Hematopoietic multipotent progenitor cell treated with erythropoietin and hydrocortisone succinate and interleukin-3 and kit ligand, for 15 days (in vitro differentiated cells): ENCODE results near the gene RAD51B.

Experiments used
- DNase-seq: peaks from one replicate; pipeline ENCODE4 v3.0.0-alpha.2; 2015; ENCODE audit warnings: low spot score

The RAD51B gene

DNA sequence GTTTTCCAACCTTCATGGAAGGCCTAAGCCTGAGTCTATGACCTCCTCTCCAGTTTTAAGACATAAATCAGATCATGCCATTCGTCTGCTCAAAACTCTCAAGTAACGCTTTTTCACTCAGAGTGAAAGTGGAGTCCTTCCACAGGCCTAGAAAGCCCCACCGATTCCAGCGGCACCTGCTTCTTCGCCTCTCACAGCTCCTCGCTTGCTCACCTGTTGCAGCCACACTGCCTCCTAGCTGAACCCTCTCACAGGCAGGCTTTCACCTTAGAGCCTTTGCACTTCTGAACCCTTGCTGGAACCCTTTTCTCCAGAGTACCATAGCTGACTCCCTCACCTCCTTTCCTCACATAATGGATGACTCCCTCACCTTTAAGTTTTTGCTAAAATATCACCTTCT lies 672.2 kb downstream of the RAD51B start:
- no peak for DNase-seq

DNA sequence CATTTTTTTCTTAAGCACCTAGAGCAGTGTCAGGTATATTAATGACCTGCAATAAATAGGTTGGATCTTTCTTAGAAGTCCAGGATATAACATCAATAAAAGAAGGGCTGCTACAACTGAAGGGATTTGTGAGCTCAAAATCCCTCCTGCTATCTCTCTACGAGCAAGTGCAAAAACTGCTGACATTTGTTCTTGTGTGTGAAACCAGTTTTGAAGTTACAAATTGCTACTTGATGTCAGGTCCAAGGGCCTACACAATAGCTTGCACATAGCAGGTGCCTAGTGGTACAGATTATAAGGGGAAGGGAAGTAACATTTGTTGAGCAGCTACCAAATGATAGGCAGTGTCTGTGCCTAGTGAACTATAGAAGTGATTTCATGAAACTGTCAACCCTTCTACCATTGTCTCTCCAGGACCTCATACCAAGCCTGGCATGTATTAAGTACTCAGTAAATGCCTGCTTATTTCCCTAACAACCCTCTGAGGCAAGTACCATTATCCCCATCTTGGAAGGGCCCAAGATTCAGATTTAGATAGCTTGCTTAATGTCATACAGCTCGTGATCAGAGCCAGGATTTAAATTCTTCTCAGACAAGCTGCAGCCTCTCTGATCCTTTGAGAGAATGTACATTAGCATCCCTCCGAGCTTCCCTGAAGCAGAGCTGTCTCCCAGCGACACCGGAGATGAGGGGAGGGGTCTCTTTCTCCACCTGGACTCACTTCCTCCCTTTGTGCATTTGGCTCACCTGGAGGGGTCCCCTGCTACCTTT lies 673.0 kb downstream of the RAD51B start:
- DNase-seq: no peak

DNA sequence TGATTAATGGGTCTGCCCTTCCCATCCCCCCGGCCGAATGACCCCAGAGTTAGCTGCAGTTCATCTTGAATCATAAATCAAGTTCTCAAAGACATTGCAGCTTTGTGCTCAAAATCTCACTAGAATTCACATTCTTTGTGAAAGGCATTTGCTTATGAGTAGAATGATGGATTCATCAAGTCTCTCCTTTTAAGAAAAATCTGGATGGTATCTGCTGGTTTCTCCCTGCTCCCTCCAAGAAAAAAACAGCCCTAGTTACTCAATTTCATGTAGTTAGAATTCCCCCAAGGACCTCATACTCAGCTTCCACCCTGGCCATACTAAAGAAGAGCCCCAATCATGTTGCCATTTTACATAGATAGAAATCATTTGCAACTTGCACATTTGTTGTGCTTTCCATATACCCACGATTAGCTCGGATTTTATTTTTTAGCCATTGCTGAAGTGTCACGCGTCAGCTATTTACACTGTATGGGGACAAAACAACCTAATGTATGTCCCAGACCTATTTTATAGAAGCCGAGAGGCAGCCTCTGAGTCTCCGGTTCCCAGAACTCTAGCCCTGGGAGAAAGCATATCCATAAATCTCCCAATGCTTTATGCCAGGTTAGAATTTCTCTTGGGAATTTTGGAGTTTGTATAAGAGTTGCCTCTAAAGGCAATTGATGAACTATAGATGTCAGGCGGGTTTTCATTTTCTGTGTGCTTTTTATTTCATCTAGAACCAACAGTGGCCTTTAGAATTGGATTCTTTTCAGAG lies 673.8 kb downstream of the RAD51B start:
- DNase-seq: no peak

DNA sequence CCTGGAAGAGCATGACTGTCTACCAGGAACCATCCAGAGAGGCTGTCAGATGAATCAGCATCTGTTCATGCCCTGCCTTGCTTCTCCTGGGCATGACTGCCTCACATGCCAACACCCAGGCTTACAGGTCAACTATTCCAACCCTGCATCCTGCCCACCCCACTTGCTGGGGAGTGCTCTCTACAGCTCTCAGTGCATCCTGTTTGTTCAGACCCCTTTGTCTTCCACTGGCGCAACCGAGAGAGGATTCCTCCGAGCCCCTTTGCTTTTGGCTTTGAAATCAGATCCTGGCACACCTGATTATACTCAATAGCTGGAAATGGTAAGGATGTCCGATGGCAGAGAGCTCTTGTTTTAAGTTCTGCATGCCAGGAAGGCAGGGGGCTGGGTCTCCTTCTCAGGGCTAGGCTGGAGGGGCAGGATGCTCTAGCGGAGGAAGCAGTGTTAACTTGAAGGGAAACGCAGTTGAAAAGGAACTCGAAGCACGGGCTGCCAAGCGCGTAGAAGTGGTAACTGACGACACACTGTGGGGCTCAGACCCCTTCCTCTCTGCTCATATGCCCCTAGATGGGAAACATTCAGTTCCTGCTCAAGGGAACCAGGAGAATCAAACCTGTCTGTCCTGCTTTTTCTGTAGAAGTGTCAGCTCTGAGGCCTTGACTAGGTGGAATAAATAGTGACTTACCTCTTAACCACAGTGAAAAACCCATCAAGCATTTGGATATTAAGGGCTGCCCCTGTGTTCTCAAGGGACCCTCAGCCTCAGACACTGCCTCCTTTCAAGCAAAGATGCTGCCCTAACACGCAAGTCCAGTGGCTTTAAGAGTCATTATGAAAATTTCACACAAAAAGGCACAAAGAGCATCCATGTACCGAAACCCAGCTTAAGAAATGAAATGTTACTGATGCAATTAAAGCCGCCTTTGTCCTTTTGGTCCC lies 675.8 kb downstream of the RAD51B start:
- no peak for DNase-seq

DNA sequence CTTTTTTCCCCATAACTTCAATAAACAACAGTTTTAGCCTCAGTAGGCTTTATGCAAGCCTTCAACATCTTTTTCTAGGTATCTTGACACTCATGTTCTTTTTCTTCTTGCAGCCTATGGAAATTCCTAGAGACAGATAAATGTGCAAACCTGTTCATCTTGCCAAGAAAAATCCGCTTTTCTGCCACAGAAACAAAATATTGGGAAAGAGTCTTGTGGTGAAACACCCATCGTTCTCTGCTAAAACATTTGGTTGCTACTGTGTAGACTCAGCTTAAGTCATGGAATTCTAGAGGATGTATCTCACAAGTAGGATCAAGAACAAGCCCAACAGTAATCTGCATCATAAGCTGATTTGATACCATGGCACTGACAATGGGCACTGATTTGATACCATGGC lies 677.4 kb downstream of the RAD51B start:
- DNase-seq: no peak

DNA sequence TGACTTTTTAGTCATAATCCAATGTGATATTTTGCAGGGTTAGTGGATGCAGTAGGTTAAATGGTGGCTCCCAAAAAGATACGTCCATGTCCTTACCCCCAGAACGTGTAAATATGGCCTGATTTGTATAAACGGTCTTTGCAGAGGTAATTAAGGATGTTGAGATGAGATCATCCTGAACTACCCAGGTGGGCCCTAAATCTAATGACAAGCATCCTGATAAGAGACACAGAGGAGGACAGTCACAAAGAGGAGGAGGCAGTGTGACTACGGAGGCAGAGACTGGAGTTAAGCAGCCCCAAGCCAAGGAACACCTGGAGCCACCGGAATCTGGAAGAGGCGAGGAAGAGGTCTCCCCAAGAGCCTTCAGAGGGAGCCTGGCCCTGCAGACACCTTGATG lies 679.9 kb downstream of the RAD51B start:
- no peak for DNase-seq

DNA sequence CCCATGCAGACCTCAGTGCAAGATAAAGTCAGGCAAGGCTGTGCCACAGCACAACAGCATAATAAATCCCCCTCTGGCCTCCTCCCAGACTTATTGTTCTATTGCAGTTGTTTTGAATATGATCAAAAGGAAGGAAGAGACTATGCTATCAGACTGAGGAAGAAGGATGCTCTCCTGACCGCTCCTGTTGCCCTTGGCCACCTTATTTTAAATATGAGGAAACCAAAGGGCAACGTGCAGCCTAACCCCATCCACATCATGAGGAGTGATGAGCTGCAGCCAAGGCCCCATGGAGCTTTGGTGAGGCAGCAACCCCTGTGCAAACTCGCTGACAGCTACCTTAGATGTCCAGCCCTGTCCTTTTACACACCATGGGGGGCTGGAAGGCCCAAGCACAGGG lies 681.6 kb downstream of the RAD51B start:
- no peak for DNase-seq

DNA sequence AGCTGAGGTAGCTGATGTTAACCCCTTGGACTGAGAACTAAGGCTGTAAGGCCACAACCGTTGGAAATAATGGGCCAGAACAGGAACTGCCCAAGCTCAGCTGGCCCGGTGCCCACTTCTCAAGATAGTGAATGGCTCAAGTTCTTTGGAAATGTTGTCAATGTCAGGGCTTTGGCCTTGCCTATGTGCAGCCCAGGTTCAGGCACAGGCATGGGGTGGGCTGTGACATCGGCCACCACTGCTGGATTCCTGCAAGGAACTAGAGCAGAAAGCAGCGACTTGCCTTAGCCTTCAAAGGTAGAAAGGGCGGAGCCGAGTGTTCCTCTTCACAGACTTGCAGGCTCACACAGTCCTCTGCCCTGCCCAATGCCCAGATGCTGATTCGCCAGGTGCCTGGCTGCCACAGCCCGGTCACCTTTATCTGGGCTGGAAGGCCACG lies 682.1 kb downstream of the RAD51B start:
- DNase-seq: no peak

DNA sequence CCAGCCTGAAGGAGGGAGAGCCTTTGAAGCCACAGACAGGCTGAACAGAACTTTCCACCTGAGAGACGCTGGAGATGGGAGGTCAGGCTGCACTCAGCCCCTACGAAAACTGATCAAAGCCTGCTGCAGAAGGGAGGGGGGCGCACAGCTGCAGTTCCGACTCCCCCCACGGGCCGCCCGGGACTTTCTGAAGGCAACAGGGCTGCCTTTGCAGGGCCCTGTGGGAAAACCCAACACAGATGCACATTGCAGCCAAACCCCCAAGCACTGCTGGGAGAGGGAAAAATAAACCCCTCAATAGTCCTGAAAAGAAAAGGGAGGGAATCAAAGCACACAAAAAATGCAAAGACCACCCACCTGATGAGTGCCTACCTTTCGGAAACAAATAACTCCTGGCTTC lies 682.7 kb downstream of the RAD51B start:
- no peak for DNase-seq

DNA sequence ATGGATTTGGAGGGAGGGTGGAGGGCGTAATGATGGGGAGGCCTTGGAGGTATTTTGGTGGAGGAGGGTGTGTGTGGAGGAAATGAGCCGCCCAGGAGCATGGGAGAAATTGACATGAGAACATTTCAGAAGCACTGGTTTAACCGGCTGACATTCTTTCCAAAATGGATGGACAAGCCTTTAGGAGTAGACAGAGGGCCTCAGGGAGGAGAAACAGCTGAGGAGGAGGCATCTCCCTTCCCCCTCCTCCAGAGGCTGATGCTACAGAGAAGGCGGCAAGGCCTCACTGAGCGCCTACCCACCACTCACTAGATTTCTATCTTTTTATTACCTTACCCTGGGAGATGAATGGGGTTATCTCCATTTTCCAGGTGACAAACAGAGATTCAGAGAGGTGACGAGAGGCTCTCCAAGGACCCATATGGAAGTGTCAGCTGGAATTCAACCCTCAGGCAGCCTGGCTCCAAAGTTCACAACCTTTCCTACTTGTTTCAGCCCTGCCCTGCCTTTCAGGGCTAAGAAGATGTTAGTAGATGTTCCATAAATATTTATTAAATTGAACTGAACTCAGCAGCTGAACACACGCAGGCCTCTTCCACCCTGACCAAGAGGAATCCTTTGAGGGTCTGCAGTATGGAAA lies 683.7 kb downstream of the RAD51B start:
- DNase-seq: no peak

DNA sequence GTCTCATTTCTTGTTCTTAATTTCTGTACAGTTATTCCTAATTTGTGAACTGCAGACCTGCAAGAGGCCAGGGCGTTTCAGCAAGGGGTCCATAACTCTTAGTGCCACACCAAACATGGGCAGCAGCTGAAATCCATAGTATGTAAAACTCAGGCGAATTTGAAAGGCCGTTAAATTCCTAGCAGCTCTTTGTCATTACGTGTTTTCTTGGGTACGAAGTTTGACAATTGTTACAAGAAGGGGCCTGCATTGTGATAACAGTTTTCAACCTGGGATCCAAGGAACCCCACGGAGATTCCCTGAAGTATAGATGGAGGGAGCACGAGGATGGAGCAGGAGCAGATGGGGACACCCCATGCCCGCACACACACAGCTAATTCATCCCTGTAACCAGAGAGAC lies 685.3 kb downstream of the RAD51B start:
- DNase-seq: no peak

DNA sequence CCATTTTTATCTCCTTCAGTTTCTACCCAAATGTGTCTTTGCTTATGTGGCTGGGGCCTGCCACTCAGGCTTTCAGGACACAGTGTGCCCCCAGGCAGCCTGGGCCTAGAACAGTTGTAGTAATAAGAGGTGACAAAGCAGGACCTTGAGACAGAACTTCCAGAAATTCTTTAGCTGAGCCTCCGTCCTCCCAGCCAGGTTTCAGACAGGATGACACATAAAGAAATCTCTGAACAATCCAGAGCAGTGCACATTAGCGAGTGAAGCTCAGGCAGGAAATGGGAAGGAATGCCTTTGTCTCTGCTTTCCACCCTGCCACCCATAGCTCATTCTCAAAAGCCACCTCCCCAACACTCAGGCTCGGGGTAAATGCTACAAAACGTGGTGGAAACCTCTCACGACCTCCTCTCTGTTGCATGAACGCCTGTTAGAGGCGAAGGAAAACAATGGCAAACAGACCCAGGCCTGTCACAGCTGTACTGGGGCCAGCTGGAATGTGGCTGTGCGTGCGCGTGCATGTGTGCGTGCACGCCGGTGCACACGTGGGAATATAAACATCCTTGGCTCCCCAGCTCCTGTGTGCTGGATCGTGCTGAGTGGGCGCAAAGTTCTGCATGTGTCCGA lies 686.6 kb downstream of the RAD51B start:
- DNase-seq: no peak

DNA sequence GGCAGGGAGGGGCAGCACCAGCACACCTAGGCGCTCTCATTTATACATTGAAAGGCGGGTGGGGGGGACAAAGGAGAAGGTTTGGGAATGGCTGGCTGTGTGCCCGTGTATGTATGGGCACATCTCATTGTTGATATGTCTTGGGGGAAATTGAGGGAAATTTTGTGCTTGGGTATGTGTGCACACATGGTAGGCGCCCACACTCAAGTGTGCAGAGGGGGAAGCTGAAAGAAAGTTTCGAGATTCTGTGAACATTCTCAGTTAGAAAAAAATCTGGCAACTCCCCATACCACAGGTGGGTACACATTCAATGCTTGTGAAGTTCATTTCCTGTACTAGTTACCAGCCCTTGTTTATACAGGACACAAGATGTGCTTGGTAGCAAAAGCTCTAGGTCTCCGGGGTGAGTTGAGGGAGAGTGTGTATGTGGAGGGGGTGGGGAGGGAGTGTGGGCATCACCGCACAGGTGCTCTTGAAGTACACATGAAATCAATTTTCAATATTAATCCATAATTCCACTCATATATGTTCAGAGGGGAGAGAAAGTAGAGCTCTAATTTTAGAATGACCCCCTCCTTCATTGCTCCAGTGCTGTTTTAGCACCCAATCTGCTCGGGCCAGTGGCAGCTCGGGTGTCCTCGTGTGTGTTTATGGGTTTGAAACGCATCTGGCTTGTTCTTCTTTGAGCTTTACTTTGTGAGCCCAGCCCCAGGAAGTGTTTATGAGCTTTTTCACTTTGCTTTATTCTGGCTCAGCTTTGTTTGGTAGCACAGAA lies 687.3 kb downstream of the RAD51B start:
- DNase-seq: no peak

DNA sequence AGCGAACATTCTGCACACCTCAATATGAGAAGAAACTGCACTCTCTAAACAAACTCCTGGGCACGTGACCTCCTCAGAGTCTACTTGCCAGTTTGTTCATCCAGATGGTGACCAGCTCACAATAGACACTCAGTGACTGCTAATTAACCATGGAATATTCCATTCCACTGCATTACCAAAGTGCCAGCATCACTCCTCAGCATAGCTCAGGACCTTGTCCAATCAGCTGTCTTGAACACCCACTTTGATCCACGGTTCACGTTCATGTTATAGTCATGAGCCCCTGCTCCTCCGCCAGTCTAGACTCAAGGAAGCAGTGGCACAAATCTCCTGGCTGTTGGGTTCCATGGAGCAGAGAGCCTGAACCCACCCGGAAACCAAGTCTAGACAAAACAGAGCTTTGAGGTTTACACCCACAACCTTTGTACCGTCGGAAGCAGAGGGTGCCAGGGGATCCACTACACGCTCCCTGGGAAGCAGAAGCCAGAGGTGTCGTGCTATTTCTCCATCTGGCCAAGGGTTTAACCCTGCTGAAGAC lies 688.0 kb downstream of the RAD51B start:
- DNase-seq: no peak

DNA sequence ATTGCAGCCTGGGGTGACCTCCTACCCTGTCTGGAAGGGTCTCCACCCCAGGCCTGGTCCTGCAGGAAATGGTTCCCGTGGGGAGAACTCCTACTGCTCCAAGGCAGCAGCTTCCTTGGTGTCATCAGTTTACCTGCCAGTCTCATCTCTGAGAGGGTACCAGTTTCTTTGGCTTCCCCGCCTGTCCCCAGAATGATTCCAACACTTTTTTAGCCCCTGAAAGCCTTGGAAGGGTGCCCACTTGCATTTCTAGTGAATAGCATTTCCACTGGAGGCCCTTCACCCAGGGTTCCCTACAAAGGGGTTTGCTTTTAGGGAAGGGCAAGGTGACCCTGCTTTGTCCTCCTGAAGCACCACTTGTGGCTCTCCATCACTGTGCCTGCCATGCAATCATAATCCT lies 689.0 kb downstream of the RAD51B start:
- DNase-seq: no peak

DNA sequence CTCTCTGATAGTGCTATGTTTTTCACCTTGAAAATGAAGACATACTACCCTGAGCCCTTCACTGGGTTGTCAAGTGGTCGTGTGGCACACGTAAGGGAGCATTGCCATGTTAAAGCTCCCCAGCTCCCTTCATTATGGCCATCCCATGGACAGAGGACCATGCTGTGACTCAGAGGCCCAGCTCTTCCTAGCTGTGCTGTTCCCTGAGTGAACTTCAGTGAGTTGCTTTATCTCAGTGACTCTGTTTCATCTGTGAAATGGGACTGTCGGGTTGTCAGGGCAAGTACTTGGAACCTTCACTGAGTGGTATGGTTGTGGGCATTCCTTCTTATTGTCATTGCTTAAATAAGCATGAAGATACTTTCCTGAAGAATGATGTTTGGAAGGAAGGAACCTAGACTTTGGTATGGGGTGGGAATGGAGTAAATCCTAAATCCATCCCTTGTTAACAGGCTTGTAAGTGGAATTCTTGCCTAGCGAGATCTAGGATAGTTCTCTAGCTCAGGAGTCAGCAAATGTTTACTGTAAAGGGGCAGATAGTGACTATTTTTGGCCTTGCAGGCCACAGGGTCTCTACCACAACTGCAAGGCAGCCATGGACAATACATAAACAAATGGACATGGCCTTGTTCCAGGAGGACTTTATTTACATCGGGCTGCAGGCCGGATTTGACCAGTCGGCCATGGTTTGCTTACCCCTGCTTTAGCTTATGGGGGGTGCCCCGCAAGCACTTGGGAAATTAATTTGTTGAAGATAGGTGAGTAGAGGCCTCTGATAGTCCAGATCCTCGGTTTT lies 689.8 kb downstream of the RAD51B start:
- DNase-seq: no peak

DNA sequence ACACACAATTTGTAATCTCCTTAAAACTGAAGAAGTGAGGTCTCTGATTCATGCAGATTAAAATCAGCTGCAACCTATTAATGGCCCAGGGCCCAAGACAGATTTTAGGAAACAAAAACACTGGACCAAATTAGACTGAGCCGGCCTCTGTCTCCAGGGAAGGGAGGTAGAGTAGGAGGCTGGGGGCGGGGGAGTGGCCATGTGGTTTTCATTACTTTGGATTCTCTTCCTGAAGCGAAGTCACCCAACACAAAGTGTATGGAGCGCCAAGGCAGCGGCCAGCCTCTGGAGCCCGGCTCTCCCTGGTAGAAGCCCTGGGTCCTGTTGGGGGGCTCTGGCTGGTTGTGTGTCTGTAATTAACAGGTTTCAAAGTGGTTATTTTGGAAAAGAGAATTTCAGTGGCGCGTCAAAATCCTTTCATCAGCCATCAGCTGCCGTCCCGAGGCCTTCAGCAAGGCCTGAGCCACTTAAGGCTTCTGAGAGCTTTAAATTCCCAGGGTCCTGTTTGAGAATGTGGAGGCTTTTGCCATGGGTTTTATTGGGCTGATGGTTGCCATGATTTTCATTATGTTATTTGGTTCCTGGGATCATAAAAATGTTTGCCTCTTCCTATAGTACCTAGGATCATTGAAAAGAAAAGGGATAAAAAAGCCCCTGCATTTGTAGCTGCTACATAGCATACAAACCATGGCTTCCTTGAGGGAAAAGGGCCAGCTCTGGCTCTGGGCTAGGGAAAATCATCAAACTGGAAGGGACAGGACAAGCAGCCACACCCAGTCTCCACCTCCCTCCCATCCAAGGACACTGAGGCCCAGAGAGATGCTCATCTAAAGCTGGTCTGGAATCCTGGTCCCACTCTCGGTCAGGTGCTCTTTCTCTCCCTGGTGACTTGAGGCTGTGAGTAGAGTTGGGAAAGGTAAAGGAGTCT lies 690.9 kb downstream of the RAD51B start:
- no peak for DNase-seq
